GM12878 (cell line): ENCODE results near the gene CHST14. TPM values are rescaled to one million over a fixed set of nuclear protein-coding genes. Genes with fewer than 3 reads are reported as not detected.

Source experiments
- ATAC-seq: fragments of 200-7000 bp; cut with Tn5 transposase; 3 replicates; pipeline ENCODE4 v1.9.1; 2020; ENCODE audit warnings: mild to moderate bottlenecking, moderate library complexity
- BruUV-seq: library from RNA; stranded (reverse); fragments of 400-500 nt; replicated peaks from 2 replicates; lab custom pipeline; 2021; lab: Mats Ljungman, UMichigan
- CTCF ChIA-PET: fragments of 300-600 bp; sonication (Branson Sonifier 250); formaldehyde crosslinking; extraction: SDS; loops from one replicate; lab custom pipeline; 2021; ENCODE audit warnings: inconsistent platforms; lab: Yijun Ruan, JAX
- POLR2A ChIA-PET: fragments of 350-600 bp; formaldehyde crosslinking; extraction: SDS; loops from one replicate; lab custom pipeline; 2021; ENCODE audit warnings: inconsistent platforms; lab: Charles Lee
- RAD21 ChIA-PET: fragments of 300-600 bp; sonication (Branson Sonifier 250); formaldehyde crosslinking; loops from one replicate; lab custom pipeline; 2023; ENCODE audit warnings: antibody characterized with exemption; ENCODE audit not compliant: unreplicated experiment; lab: Charles Lee
- SMC1A ChIA-PET: fragments of 300-600 bp; sonication (Branson Sonifier 250); formaldehyde crosslinking; loops from one replicate; lab custom pipeline; 2023; ENCODE audit not compliant: unreplicated experiment, uncharacterized antibody; lab: Charles Lee
- DNase-seq: peaks from one replicate; pipeline ENCODE4 v3.0.0-alpha.2; 2011; ENCODE audit warnings: low read depth, low spot score
- FAIRE-seq: peaks from 3 replicates; lab custom pipeline; 2011; peaks lifted over from hg19 to GRCh38; lab: Jason Lieb, UNC
- H2AFZ ChIP-seq: 2 replicates; pipeline ENCODE4 v1.6.0; 2011; ENCODE audit warnings: low read depth, low read length, control low read depth; ENCODE audit not compliant: control insufficient read depth
- H3K27ac ChIP-seq: 2 replicates; pipeline ENCODE4 v1.5.1; 2011; ENCODE audit warnings: control low read depth; ENCODE audit not compliant: control insufficient read depth, insufficient read depth
- H3K27me3 ChIP-seq, 2 experiments: replicated peaks in 1 of 2; 2 replicates each; pipeline versions ENCODE4 v1.6.0 to v1.6.1; 2011; ENCODE audit warnings: low read length in 1 of 2; ENCODE audit not compliant: control insufficient read depth in 2 of 2, insufficient read depth in 2 of 2
- H3K36me3 ChIP-seq, 2 experiments: 2 replicates each; pipeline ENCODE4 v1.5.1; 2011; ENCODE audit warnings: low read length in 1 of 2; ENCODE audit not compliant: control insufficient read depth in 2 of 2, insufficient read depth in 2 of 2
- H3K4me1 ChIP-seq: 2 replicates; pipeline ENCODE4 v1.6.1; 2011; ENCODE audit warnings: mild to moderate bottlenecking, low read length, moderate library complexity, mixed read lengths; ENCODE audit not compliant: control insufficient read depth, insufficient read depth
- H3K4me2 ChIP-seq: 2 replicates; pipeline ENCODE4 v1.6.0; 2011; ENCODE audit warnings: control low read depth; ENCODE audit not compliant: control insufficient read depth, insufficient read depth
- H3K4me3 ChIP-seq: fragments of 200-600 bp; sonication (generic); 2 replicates; pipeline ENCODE4 v1.5.1; 2016
- H3K79me2 ChIP-seq: 2 replicates; pipeline ENCODE4 v1.6.0; 2011; ENCODE audit warnings: low read length; ENCODE audit not compliant: control insufficient read depth, insufficient read depth
- H3K9ac ChIP-seq: 2 replicates; pipeline ENCODE4 v1.8.0; 2011; ENCODE audit warnings: low read length, control low read depth, mixed read lengths; ENCODE audit not compliant: control insufficient read depth, insufficient read depth
- H3K9me3 ChIP-seq: replicated peaks from 3 replicates; pipeline ENCODE4 v1.5.1; 2011; ENCODE audit warnings: mild to moderate bottlenecking, low read length; ENCODE audit not compliant: control insufficient read depth, insufficient read depth
- H4K20me1 ChIP-seq: 2 replicates; pipeline ENCODE4 v1.6.0; 2011; ENCODE audit not compliant: control insufficient read depth, insufficient read depth
- ATF7 ChIP-seq: fragments of 450-650 bp; IDR thresholded peaks from 2 replicates; pipeline ENCODE4 v1.6.1; 2016; ENCODE audit warnings: low read depth, mild to moderate bottlenecking
- BCL3 ChIP-seq: IDR thresholded peaks from 2 replicates; pipeline ENCODE4 v1.6.1; 2011; ENCODE audit warnings: borderline replicate concordance, low read depth, mild to moderate bottlenecking, moderate library complexity, low read length; ENCODE audit not compliant: insufficient read depth, poor library complexity, severe bottlenecking
- CBX3 ChIP-seq: fragments of 200-600 bp; sonication (generic); IDR thresholded peaks from 2 replicates; pipeline ENCODE4 v1.6.1; 2016; ENCODE audit warnings: low read depth, borderline replicate concordance
- CREB1 ChIP-seq: IDR thresholded peaks from 2 replicates; pipeline ENCODE4 v1.6.1; 2012; ENCODE audit warnings: low read depth, mild to moderate bottlenecking, inconsistent platforms
- MYC ChIP-seq: IDR thresholded peaks from 2 replicates; pipeline ENCODE4 v1.6.1; 2011; ENCODE audit warnings: mild to moderate bottlenecking, low read length, moderate library complexity, inconsistent platforms; ENCODE audit not compliant: insufficient read depth, insufficient replicate concordance, insufficient read length, severe bottlenecking
- PBX3 ChIP-seq: IDR thresholded peaks from 2 replicates; pipeline ENCODE4 v1.6.1; 2011; ENCODE audit warnings: mild to moderate bottlenecking, low read depth, low read length, moderate library complexity; ENCODE audit not compliant: insufficient replicate concordance
- POLR2A ChIP-seq: IDR thresholded peaks from 2 replicates; pipeline ENCODE4 v1.6.1; 2011; ENCODE audit warnings: low read depth, mild to moderate bottlenecking, low read length
- ZNF207 ChIP-seq: fragments of 450-650 bp; IDR thresholded peaks from 2 replicates; pipeline ENCODE4 v1.6.1; 2014; ENCODE audit warnings: antibody characterized with exemption, mild to moderate bottlenecking, borderline replicate concordance
- ZNF24 ChIP-seq: fragments of 450-650 bp; IDR thresholded peaks from 2 replicates; pipeline ENCODE4 v1.6.1; 2017; ENCODE audit warnings: antibody characterized with exemption, mild to moderate bottlenecking
- ZNF622 ChIP-seq: fragments of 450-650 bp; IDR thresholded peaks from 2 replicates; pipeline ENCODE4 v1.6.1; 2017; ENCODE audit warnings: mild to moderate bottlenecking, inconsistent platforms
- WGBS: methylation state at CpG from one replicate; pipeline ENCODE4 v1.1.6; 2016; ENCODE audit warnings: low lambda C conversion rate; ENCODE audit not compliant: insufficient replicate concordance, insufficient coverage; ENCODE audit errors: missing lambda C conversion rate; 5-methylcytosine and 5-hydroxymethylcytosine counted together
- in situ Hi-C: fragments of 300-500 bp; cut with MboI; formaldehyde crosslinking; loops from 9 replicates; pipeline ENCODE4 v1.14.3; 2018; ENCODE audit warnings: mixed read lengths
- intact Hi-C: fragments of 100-400 bp; cut with micrococcal nuclease; formaldehyde crosslinking; loops from one replicate; pipeline ENCODE4 v1.14.2; 2022; ENCODE audit not compliant: unreplicated experiment
- polyA plus RNA-seq, 11 experiments: library from polyadenylated mRNA; depleted of rRNA in 4 of 11; unstranded in 6 of 11; stranded (reverse) in 5 of 11; fragments of >200 nt; fragmentation: Nextera tagmentation in 4 of 11; fragmentation: Illumina TruSeq in 1 of 11; extraction: Ambion mirVana in 4 of 11; extraction: Trizol in 1 of 11; gene quantifications; 1 replicate in 1 of 11; 2 replicates in 10 of 11; pipeline versions ENCODE4 v1.2.1 to v1.2.3, GENCODE V29; 2011 to 2016; ENCODE audit warnings: inconsistent platforms in 2 of 11, missing spikeins in 2 of 11, low read depth in 1 of 11
- total RNA-seq, 4 experiments: library from RNA; depleted of rRNA in 3 of 4; stranded (reverse); fragments of >200 nt in 3 of 4; fragmentation: Illumina TruSeq in 1 of 4; extraction: Trizol in 1 of 4; gene quantifications; 2 replicates each; pipeline versions ENCODE4 v1.2.1 to v1.2.3, GENCODE V29; 2013 to 2021
- TF ChIP-seq, protein P1 (sequence below): fragments of 450-650 bp; IDR thresholded peaks from 2 replicates; pipeline ENCODE4 v1.6.1; 2017; ENCODE audit warnings: mild to moderate bottlenecking, low read depth, inconsistent platforms; ENCODE audit not compliant: poor library complexity, severe bottlenecking

Gene CHST14
- total and polyA plus RNA-seq, 10 of the 15 experiments (the other 5 are each of a cell fraction or from before 2014, with no cell fraction given): 1.3 to 12.8 (median 6.2) TPM

GRCh38 chr15:40448354-40448753 lies 22.4 kb upstream of the CHST14 start:
- H3K36me3 ChIP-seq: peaks cover 0 to 4% of the 10 kb centered on the region in 2 experiments; a peak in 1 of 4 replicates
- RAD21 ChIA-PET: no interaction called here
- TF ChIP-seq MYC: no peak
- no peak for TF ChIP-seq ATF7
- no peak for TF ChIP-seq ZNF24
- no peak for TF ChIP-seq CREB1
- TF ChIP-seq ZNF622: no peak
- TF ChIP-seq, all 136 proteins: peak for 0
- Histone ChIP-seq H3K4me3 (no peak overlapping the region), H3K4me2 (no peak overlapping the region), H3K27ac (no peak overlapping the region), H3K9me3 (no peaks in the 10 kb centered on the region), H3K9ac (no peak overlapping the region), H3K79me2 (peaks cover 37% of the 10 kb centered on the region), H3K4me1 (peaks cover 20% of the 10 kb centered on the region), H3K27me3 (no peaks in the 10 kb centered on the region), H4K20me1 (peaks cover 11% of the 10 kb centered on the region), H2AFZ (no peak overlapping the region)
- DNase-seq (no peak), FAIRE-seq (no peak), ATAC-seq (no peak)
- SMC1A ChIA-PET: no interaction called here
- in situ Hi-C loops: no loop called here
- no TSS peak for BruUV-seq
- WGBS: 95% methylated on average over 4 of the region's 4 CpGs
- CTCF ChIA-PET: interaction anchor here (1.1 kb wide), 1 partner anchor 9 kb away, joined by 3 read pairs; no protein-coding TSS in a partner anchor
- intact Hi-C loops: loop anchor here (10.0 kb wide), 1 partner anchor 146 kb away; the partner anchor contains the start of gene KNL1
- POLR2A ChIA-PET: no interaction called here

- intact Hi-C loops: loop anchor here (10.0 kb wide), 1 partner anchor 146 kb away; the partner anchor contains the start of gene KNL1
- no peak for FAIRE-seq
- in situ Hi-C loops: no loop called here
- H3K27me3 ChIP-seq: no peaks in the 10 kb centered on the region
- H3K4me2 ChIP-seq: no peak overlapping the region
- peaks cover 30% of the 10 kb centered on the region for H3K4me1 ChIP-seq
- H3K9me3 ChIP-seq: no peaks in the 10 kb centered on the region
- DNase-seq: no peak
- CTCF ChIA-PET: interaction anchor here (1.1 kb wide), 2 partner anchors 10 to 20 kb away, joined by 3 read pairs; no protein-coding TSS in a partner anchor
- peaks cover 0 to 4% of the 10 kb centered on the region in 2 experiments; a peak in 1 of 4 replicates for H3K36me3 ChIP-seq
- BruUV-seq: no TSS peak
- SMC1A ChIA-PET: interaction anchor here (0.7 to 1.4 kb wide), 4 partner anchors 8 to 194 kb away, joined by 3 to 5 read pairs (median 4); partner anchors contain the start of gene BAHD1
- H3K4me3 ChIP-seq: no peak overlapping the region
- POLR2A ChIA-PET: interaction anchor here (0.7 to 1.3 kb wide), 2 partner anchors 43 to 52 kb away, joined by 4 read pairs; partner anchors contain the start of gene IVD
- no peak overlapping the region for H3K9ac ChIP-seq
- H3K79me2 ChIP-seq: peaks cover 37% of the 10 kb centered on the region
- RAD21 ChIA-PET: no interaction called here
- H3K27ac ChIP-seq: no peak overlapping the region
- H2AFZ ChIP-seq: no peak overlapping the region
- no peak for ATAC-seq
- H4K20me1 ChIP-seq: peaks cover 7% of the 10 kb centered on the region
- no peak for TF ChIP-seq PBX3
- TF ChIP-seq POLR2A: no peak
- TF ChIP-seq ZNF207: no peak
- TF ChIP-seq CBX3: no peak
- TF ChIP-seq, protein P1, sequence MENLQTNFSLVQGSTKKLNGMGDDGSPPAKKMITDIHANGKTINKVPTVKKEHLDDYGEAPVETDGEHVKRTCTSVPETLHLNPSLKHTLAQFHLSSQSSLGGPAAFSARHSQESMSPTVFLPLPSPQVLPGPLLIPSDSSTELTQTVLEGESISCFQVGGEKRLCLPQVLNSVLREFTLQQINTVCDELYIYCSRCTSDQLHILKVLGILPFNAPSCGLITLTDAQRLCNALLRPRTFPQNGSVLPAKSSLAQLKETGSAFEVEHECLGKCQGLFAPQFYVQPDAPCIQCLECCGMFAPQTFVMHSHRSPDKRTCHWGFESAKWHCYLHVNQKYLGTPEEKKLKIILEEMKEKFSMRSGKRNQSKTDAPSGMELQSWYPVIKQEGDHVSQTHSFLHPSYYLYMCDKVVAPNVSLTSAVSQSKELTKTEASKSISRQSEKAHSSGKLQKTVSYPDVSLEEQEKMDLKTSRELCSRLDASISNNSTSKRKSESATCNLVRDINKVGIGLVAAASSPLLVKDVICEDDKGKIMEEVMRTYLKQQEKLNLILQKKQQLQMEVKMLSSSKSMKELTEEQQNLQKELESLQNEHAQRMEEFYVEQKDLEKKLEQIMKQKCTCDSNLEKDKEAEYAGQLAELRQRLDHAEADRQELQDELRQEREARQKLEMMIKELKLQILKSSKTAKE: no peak
- no peak for TF ChIP-seq BCL3
Measured at GRCh38 chr15:40449275-40449674, 21.5 kb upstream of the CHST14 start.
